Karpas-422 (cell line): ENCODE data around the gene CLBA1. TPM values are rescaled to one million over a fixed set of nuclear protein-coding genes. Genes with fewer than 3 reads are reported as not detected.

Experiments used
- DNase-seq: peaks from one replicate; pipeline ENCODE4 v3.0.0-alpha.2; 2015
- H2AFZ ChIP-seq: fragments of 200-600 bp; sonication (generic); 2 replicates; pipeline ENCODE4 v1.6.1; 2014; ENCODE audit warnings: antibody characterized with exemption, low read length, mixed read lengths
- H3K27ac ChIP-seq: fragments of 200-600 bp; sonication (generic); 2 replicates; pipeline ENCODE4 v1.5.1; 2014; ENCODE audit warnings: mild to moderate bottlenecking, low read length, moderate library complexity
- H3K27me3 ChIP-seq: fragments of 200-600 bp; sonication (generic); 2 replicates; pipeline ENCODE4 v1.6.1; 2014; ENCODE audit warnings: low read length, mixed read lengths
- H3K36me3 ChIP-seq: fragments of 200-600 bp; sonication (generic); 2 replicates; pipeline ENCODE4 v1.6.1; 2014; ENCODE audit warnings: low read length, mixed read lengths; ENCODE audit not compliant: insufficient read depth
- H3K4me1 ChIP-seq: fragments of 200-600 bp; sonication (generic); 2 replicates; pipeline ENCODE4 v1.6.1; 2014; ENCODE audit warnings: mild to moderate bottlenecking, low read length, mixed read lengths
- H3K4me2 ChIP-seq: fragments of 200-600 bp; sonication (generic); 2 replicates; pipeline ENCODE4 v1.6.1; 2014; ENCODE audit warnings: low read length, low read depth, mild to moderate bottlenecking; ENCODE audit not compliant: poor library complexity, severe bottlenecking
- H3K4me3 ChIP-seq: fragments of 200-600 bp; sonication (generic); 2 replicates; pipeline ENCODE4 v1.5.1; 2014; ENCODE audit warnings: mild to moderate bottlenecking, antibody characterized with exemption, low read length, mixed read lengths
- H3K79me2 ChIP-seq: fragments of 200-600 bp; sonication (generic); 2 replicates; pipeline ENCODE4 v1.6.1; 2014; ENCODE audit warnings: mild to moderate bottlenecking, low read length, mixed read lengths
- H3K9ac ChIP-seq: fragments of 200-600 bp; sonication (generic); 2 replicates; pipeline ENCODE4 v1.6.0; 2014; ENCODE audit warnings: low read length
- H3K9me2 ChIP-seq: fragments of 200-600 bp; sonication (generic), shearing (Covaris generic); replicated peaks from 2 replicates; pipeline ENCODE4 v1.6.0; 2014; ENCODE audit warnings: mild to moderate bottlenecking, low read length, moderate library complexity; ENCODE audit not compliant: insufficient read depth
- H3K9me3 ChIP-seq: fragments of 300-700, 200-600 bp; sonication (generic); 2 replicates; pipeline ENCODE4 v1.6.1; 2014; ENCODE audit warnings: low read length, mixed read lengths
- H4K20me1 ChIP-seq: fragments of 200-600 bp; sonication (generic); 2 replicates; pipeline ENCODE4 v1.6.1; 2014; ENCODE audit warnings: mild to moderate bottlenecking, antibody characterized with exemption, low read length, low read depth; ENCODE audit not compliant: insufficient read depth
- total RNA-seq: library from RNA; depleted of rRNA; stranded (reverse); fragments of >200 nt; shearing (Covaris generic); gene quantifications from 2 replicates; pipeline ENCODE4 v1.2.3, GENCODE V29; 2014; ENCODE audit warnings: low replicate concordance

Gene CLBA1
- total RNA-seq, 1 experiment from 2014 or later: 9.4 TPM

DNA sequence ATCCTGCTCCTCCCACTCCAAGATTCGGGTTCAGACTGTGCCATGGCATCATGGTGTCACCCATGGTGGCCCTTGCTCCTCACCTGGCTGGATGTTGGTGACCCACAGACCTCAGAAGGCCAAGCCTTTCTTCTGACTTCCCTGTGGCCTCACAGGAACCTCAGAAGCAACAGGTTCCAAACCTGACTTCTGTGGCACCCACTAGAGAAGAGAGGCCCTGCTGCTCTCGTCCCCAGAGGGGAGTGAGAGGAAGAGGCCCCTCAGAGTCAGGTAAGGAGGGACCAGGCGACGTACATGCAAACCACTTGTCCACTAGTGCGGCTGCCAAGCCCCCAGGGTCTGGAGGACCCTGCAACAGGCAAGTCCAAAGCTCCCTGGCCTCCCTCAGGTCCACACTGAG, 10.4 kb downstream of the CLBA1 start:
- Histone ChIP-seq H3K79me2 (peaks cover 6% of the 10 kb centered on the region; the same call in 1 of the 2 replicates), H3K9me2 (no peaks in the 10 kb centered on the region), H3K4me1 (peaks cover 5% of the 10 kb centered on the region), H4K20me1 (peaks cover 6% of the 10 kb centered on the region; the same call in 1 of the 2 replicates), H3K27ac (no peak overlapping the region), H3K9me3 (no peaks in the 10 kb centered on the region), H3K36me3 (peaks cover 13% of the 10 kb centered on the region), H2AFZ (no peak overlapping the region), H3K4me3 (no peak overlapping the region), H3K4me2 (no peak overlapping the region), H3K9ac (no peak overlapping the region), H3K27me3 (no peaks in the 10 kb centered on the region)
- DNase-seq: no peak

DNA sequence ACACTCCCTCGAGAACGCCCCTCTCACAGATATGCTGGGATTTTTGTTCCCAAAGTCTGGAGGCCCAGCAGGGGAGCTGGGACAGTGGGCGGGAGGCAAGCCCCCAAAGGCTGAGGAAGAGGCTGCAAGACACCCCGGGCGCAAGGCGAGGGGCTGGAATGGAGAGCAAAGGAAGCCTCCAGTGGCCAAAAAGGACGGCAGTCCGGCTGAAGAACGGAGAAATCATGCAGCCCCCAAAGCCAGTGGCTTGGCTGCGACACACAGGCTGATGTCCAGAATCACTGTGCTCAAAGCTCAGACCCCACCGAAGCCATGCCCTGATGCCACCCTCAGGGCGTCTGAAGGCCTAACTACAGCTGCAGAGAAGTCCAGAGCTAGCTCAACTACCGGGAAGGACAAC, 10.9 kb downstream of the CLBA1 start:
- Histone ChIP-seq H4K20me1 (peaks cover 3% of the 10 kb centered on the region; the same call in 1 of the 2 replicates), H3K27me3 (no peaks in the 10 kb centered on the region), H3K9me2 (no peaks in the 10 kb centered on the region), H3K9ac (no peak overlapping the region), H3K36me3 (peaks cover 16% of the 10 kb centered on the region), H3K9me3 (no peaks in the 10 kb centered on the region), H3K4me2 (no peak overlapping the region), H2AFZ (no peak overlapping the region), H3K4me3 (no peak overlapping the region), H3K4me1 (peaks cover 8% of the 10 kb centered on the region), H3K27ac (no peak overlapping the region), H3K79me2 (peaks cover 7% of the 10 kb centered on the region; the same call in 1 of the 2 replicates)
- no peak for DNase-seq

DNA sequence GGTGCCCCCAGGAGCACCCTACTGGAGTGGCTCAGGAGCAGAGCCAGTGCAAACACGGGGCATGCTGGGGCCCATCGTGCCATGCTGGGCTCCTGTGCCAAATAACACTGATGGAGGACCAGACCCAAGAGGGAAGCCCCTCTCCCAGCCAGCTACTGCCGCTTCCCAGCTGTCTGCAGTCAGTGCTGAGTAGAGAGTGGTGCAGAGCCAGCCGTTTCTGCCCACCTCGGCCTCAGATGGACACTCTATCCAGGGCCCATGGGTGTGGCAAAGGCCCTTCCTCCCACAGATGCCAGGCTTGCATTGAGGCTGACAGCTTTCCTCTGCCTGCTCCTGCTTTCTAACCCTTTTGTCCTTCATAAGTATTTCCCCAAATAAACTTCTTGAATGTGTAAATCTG, 13.2 kb downstream of the CLBA1 start:
- Histone ChIP-seq H3K4me3 (no peak overlapping the region), H3K27me3 (no peaks in the 10 kb centered on the region), H4K20me1 (no peaks in the 10 kb centered on the region; the same call in 1 of the 2 replicates), H3K79me2 (peaks cover 15% of the 10 kb centered on the region; the same call in 1 of the 2 replicates), H3K27ac (no peak overlapping the region), H3K9me2 (no peaks in the 10 kb centered on the region), H3K4me1 (peaks cover 8% of the 10 kb centered on the region), H3K4me2 (no peak overlapping the region), H2AFZ (no peak overlapping the region), H3K9me3 (no peaks in the 10 kb centered on the region), H3K9ac (no peak overlapping the region), H3K36me3 (peaks cover 22% of the 10 kb centered on the region)
- no peak for DNase-seq

DNA sequence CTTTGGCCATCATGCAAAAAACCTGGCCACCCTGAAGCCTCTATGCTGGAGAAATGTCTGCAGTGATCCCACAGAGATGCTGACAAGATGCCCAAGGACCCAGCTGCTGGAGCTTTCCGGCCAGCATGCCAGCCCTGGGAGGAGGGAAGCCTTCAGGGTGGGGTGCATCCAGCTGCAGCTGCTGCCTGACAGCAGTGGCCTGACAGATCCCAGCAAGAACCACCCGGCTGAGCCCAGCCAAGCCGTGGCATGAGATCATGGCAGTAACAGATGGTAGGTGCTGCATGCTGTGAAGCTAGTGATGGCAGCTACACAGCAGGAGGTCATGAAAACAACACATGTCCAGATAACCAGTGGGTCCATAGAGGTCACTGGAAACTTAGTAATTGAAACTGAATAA, 13.8 kb downstream of the CLBA1 start:
- Histone ChIP-seq H3K9ac (no peak overlapping the region), H3K4me1 (peaks cover 8% of the 10 kb centered on the region), H3K79me2 (peaks cover 20% of the 10 kb centered on the region; the same call in 1 of the 2 replicates), H2AFZ (no peak overlapping the region), H3K4me3 (no peak overlapping the region), H3K27me3 (no peaks in the 10 kb centered on the region), H3K9me2 (no peaks in the 10 kb centered on the region), H3K36me3 (peaks cover 26% of the 10 kb centered on the region), H3K4me2 (no peak overlapping the region), H3K27ac (no peak overlapping the region), H3K9me3 (no peaks in the 10 kb centered on the region), H4K20me1 (no peaks in the 10 kb centered on the region; the same call in 1 of the 2 replicates)
- DNase-seq: no peak

DNA sequence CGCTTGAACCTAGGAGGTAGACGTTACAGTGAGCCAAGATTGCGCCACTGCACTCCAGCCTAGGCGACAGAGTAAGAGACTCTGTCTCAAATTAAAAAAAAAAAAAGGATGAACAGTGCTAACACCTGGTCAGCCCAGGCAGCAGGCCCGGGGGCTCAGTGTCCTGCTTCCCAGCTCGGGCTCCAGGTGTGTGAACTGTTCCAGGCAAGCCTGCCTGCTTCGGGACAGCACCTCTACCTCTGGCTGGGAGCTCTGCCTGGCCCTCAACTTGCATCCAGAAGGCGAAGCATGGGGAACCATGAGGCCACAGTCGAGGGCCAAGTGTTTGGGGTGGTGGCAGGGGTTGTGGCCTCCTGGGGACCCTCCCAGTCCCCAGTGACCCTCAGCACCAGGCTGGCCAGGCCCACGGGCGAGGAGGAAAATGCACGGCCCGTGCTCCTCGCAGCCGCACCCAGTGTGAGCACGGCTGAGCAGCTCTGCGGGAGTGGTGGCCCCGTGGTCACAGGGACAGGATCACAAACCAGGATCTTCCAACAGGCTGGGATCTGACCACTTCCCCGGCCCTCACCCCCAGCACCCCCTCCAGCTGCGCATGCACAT, 19.8 kb downstream of the CLBA1 start:
- no peaks in the 10 kb centered on the region for H3K27me3 ChIP-seq
- no peak overlapping the region for H3K27ac ChIP-seq

DNA sequence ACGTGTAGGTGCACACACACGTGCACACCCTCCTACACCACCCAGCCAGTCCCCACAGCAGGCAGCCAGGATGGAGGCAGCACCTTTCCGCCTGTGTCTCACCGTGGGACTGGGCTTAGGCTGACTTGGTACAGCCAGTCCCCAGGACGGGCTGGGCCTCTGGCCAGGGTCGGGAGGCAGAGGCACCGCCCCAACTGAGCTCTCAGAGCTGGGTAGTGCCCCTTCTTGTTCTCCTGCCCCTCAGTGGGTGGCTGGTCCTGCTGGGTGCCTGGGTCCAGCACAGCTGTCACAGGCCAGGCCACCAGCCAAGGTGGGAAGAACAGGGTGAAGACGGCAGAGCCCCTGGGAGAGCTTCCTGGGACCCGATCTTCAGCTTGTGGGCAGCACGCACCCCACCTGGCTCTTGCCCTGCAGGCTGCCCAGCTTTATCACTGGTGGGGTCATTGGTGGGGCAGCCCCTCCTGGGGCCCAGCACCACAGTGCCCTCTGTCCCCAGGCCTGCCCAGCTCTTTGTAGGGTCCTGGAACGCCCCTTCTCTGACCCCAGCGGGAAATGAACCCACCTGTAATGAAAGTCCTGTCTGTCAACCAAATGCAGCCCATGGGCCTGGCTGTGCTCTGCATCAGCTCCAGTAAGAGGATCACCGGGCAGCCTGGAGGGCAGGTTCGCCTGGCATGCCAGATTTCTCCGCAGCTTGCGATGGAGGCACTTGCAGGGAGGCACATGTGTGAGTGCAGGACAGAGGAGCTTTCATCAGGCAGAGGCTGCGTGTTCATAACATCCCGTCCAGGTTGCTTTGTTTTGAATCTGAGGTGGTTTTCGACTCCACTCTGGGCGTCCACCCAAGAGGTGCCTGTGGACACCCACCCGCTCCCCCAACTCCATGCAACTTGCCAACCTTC, 20.6 kb downstream of the CLBA1 start:
- Histone ChIP-seq H3K9me2 (no peaks in the 10 kb centered on the region), H3K4me2 (no peak overlapping the region), H4K20me1 (peaks cover 25% of the 10 kb centered on the region), H2AFZ (no peak overlapping the region), H3K4me3 (no peak overlapping the region), H3K4me1 (peaks cover 1% of the 10 kb centered on the region), H3K36me3 (peaks cover 45% of the 10 kb centered on the region), H3K27ac (no peak overlapping the region), H3K27me3 (no peaks in the 10 kb centered on the region), H3K9ac (no peak overlapping the region), H3K79me2 (peaks cover 45% of the 10 kb centered on the region), H3K9me3 (no peaks in the 10 kb centered on the region)
- no peak for DNase-seq

More for the DNA sequence above, 19.8 kb downstream of the CLBA1 start:
- no peak overlapping the region for H3K4me2 ChIP-seq
- H2AFZ ChIP-seq: no peak overlapping the region
- H3K4me1 ChIP-seq: peaks cover 8% of the 10 kb centered on the region
- peaks cover 45% of the 10 kb centered on the region for H3K36me3 ChIP-seq
- H3K4me3 ChIP-seq: no peak overlapping the region
- H3K9me3 ChIP-seq: no peaks in the 10 kb centered on the region
- peaks cover 17% of the 10 kb centered on the region for H4K20me1 ChIP-seq
- H3K9ac ChIP-seq: no peak overlapping the region
- no peak for DNase-seq
- H3K9me2 ChIP-seq: no peaks in the 10 kb centered on the region
- peaks cover 42% of the 10 kb centered on the region for H3K79me2 ChIP-seq

DNA sequence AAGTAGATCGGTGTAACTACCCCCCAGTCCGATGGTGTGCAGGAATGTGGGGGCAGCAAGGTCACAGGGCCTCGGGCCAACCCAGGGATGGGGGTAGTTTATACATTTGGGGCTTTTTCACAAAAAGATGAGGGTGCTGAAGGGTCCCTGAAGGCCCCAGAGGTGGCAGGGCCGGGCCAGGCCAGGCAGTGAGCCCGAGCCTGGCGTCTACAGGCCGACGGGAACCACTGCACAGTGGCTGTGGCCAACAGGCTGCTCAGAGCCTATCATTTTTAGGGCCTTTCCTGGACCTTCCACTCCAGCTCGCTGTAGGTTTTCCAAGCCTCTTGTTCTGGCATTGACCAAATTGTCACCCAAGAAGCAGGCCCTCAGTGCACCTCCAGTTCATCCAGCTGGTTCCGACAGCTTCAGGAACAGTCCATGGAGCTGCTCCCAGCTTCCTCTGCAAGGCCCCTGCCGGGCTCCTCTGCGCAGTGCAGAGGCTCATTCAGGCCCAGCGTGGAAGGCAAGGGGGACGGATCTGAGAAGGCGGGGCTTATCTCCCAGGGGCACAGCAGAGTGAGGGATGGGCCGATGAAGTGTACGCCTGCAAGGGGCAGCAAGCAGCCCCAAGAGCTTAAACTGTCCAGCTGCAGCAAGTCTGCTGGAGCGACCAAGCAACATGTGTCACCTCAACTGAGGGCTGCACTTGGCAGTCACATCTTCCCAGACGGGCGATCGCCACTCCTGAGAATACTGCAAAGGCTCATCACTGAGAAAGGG, 21.4 kb downstream of the CLBA1 start:
- no peak for DNase-seq
- Histone ChIP-seq H3K9me3 (no peaks in the 10 kb centered on the region), H3K9ac (no peak overlapping the region), H3K4me3 (no peak overlapping the region), H2AFZ (no peak overlapping the region), H4K20me1 (peaks cover 33% of the 10 kb centered on the region), H3K4me1 (no peaks in the 10 kb centered on the region), H3K36me3 (peaks cover 48% of the 10 kb centered on the region), H3K9me2 (no peaks in the 10 kb centered on the region), H3K79me2 (peaks cover 53% of the 10 kb centered on the region), H3K27me3 (no peaks in the 10 kb centered on the region), H3K27ac (no peak overlapping the region), H3K4me2 (no peak overlapping the region)
